HG03558 (cell line): ENCODE data around the gene MFSD12.

Experiments used
- ATAC-seq: cut with Tn5 transposase; IDR thresholded peaks from one replicate; pipeline ENCODE4 v1.9.1; 2021; ENCODE audit warnings: moderate number of reproducible peaks; ENCODE audit not compliant: unreplicated experiment; ENCODE audit errors: extremely low read depth

MFSD12 gene

DNA sequence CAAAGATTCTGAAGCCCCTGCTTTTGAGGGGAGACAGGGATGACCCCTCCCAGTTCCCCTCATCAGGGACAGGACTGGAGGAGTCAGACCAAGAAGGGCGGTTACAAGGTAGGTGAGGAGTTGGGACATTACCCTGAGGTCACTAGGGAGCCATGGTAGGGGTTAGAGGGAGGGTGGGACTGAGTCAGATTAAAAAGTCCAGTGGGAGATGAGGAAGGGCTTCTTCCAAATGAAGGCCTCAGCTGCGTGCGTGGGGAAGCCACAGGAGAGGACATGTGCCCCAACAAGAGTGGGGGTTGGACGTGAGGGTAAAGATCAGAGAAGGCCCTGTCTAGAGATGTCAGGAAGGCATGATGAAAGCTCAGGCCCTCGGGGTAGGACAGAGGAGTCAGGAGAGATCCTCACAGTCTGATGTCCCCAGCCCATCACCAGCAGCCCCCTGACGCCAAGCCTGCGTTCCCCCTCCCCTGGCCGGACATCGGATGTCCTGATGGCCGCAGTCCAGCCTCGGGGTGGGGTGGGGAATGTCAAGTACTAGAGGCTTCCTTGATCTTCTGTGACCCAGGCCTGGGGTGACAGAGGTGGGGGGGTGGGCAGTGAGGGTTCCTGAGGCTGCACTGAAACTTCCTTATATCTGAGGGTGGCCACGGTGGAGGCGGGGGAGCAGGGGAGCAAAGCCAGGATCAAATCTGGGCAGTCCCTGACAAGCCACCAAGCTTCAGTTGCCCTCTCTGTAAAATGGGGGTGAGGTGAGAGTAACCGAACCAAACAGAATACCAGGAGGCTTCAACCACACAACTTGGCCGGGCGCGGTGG, 6.5 kb upstream of the MFSD12 start:
- no peak for ATAC-seq

DNA sequence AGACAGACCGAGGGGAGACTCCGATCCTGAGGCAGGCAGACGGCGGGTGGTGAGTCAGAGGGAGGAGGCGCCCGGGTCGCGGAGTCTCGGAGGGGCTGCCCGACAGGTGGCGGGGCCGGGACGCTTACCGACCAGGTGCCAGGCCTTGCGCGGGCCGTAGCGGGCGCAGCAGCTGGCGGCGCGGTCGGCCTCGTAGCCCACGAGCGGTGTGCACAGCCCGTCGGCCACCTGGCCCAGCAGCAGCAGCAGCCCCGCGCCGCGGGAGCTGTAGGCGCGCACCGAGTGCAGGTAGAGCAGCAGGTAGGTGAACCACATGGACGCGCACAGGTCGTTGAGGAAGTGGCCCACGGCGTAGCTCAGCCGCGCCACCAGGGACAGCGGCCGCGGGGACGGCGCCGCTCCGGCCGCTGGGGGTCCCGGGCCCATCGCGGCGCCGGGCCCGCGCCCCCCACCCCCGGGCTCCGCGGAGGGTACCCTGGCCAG, 367 bp downstream of the MFSD12 start:
- ATAC-seq, result no peak

DNA sequence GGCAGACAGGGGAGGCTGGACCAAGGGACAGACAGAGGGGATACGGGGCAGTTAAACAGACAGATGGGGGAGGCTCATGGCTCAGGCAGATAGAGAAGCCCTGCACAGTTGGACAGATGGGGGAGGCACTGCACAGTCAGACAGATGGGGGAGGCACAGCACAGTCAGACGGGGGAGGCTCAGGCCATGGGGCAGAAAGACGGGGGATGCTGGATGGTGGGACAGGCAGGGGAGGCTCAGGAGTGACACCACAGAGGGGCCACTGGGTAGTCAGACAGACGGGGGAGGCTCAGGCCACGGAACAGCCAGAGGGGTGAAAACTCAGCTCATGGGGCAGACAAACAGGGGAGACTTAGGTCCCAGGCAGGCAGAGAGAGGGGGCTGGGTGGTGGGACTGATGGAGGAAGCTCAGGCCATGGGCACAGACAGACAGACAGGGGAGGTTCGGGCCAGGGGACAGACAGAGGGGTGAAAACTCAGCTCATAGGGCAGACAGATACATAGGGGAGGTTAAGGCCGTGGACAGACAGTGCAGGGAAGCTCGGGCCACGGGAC, 886 bp downstream of the MFSD12 start:
- ATAC-seq, result no peak

DNA sequence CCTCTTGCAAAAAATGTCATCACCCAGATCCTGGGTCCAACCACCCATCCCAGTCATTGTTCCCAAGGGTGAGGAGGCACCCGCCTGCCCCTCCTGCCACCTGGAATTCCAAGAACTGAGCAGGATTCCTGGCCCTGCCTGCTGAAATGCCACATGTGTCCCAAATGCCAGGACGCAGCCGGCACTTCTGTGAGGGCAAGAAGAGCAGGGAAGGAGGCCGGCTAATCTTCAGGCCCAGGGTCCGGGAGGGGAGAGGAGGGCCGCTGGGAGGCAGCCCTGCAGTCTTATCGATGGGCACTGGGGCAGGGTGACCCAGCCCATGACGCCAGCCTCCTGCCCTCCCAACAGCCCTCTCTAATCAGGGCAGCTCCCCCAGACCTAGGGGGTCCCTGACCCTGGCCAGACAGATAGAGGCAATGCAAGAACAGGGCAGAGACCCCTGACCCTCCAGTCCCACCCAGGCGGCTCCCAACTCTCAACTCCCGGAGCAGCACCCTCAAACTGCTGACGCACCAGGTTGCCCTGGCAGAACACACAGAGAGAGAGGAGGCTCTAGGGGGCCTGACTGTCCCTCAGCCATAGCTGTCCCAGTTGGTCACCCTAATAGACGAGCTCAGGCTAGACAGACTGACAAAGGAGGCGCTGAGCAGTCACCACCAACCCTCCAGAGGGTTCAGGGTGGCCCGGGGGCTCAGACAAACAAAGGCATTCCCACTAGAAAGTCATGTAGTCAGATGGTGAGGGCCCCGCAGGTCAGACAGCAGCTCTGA, 1.5 kb downstream of the MFSD12 start:
- ATAC-seq, result no peak

DNA sequence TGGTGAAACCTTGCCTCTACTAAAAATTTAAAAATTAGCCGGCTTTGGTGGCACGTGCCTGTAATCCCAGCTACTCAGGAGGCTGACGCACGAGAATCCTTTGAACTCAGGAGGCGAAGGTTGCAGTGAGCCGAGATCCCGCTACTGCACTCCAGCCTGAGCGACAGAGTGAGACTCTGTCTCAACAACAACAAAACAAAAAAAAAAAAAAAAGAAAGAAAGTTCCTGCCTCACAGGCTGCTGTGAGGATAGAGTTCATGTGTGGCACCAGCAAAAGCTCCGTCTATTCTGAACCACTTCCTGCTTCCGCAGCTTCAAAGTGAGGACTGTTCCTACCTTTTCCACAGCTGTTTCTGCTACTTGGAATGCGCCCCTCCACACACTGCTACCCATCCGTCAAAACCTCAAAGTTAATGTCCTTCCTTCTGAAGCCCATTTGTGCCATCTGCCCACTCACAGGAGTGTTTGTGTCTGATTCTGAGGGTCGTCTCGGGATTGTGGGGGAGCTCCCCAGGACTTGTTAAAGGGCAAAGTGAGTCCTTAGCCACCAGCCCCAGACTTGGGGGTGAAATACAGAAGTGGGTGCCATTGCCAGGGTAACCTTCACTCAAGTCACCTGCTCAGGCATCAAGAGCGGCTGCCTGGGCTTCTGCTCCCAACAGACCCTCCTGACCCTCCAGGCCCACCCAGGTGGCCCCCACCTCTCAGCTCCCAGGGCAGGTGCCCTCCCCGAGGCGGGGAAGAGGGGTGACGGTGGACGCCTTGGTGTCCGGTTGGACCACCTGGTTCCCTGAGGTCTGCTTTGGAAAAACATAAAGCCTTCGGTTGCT, 2.9 kb downstream of the MFSD12 start:
- ATAC-seq, result no peak

DNA sequence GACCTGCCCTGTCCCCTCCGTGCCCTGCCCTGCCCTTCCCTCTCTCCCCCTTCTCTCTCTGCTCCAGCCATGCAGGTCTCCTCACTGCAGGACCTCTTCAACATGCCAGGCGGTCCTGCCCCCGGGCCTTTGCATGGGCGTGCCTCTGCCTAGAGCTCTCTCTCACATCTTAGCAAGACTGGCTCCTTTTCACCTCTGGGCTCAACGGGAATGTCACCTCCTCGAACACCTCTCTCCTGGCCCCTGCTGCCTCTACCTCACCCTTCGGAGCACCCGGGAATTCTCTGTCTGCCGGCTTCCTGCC, 5.6 kb downstream of the MFSD12 start:
- no peak for ATAC-seq

DNA sequence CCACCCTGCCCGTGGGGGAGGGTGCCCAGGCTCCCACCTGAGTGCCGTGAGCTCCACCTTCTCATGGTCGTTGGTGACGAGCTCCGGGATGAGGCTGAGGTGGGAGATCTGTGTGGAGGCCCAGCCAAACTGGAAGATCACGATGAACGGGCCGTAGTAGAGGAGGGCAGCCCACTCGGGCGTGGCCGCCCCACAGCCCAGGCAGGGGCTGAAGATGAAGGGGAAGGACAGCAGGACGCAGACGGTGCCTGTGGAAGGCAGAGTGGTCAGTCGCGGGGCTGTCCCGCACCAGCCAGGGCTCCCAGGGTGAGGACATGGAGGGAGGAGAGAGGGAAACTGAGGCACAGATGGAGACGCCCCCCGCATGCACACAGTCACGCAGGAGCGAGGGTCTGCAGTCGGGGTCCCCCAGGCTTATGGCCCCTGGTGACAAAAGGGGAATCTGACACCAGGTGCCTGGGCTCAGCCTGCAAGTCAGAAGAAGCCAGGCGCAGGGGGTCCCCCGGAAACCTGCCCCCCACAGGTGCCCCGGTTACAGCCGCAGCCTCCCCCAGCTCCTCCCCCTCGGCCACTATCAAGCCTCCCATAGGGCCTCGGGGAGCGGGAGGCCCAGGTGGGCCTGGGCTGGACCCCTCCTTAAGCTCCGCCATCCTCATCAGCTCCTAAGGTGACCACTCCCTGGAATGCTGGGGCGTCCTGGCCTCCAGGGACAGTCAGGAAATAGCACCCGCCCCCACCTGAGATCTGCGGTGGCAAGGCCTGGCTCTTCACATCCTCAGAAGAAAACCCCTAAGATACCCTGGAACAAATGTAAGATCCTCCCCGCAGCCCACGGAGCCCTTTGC, 6.2 kb downstream of the MFSD12 start:
- ATAC-seq, result no peak

DNA sequence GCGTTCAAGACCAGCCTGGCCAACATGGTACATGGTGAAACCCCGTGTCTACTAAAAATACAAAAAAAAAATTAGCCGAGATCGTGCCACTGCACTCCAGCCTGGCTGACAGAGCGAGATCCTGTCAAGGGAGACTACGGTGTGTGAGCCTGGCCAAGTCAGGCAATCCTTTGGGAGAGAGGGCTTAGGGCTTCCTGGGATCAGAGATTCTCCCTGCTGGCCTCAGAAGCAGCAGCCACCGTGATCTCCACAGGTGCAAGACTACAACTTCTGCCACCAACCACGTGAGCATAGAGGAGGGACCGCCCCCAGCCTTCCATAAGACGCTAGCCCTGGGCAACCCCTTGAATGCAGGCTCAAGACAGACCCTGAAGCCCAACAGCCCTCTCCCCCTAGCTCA, 7.6 kb downstream of the MFSD12 start:
- ATAC-seq, result no peak

DNA sequence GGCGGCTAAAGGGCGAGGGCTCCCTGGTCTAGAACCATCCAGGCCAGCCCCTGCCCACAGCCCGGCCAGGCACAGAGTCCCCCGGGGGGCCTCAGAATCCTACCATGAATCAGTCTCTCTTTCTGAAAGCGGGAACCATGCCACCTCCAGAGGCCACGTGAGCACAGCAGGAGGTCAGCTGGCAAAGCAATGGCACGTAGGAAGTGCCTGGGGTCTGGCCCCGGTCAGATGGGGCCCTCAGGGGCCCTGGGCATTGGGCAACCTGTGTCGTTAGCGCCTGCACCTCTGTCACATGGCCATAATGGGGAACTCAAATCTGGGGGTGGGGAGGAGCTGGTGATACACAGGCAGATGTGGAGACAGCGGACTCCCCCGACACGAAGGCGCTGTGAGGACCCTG, 8.8 kb downstream of the MFSD12 start:
- ATAC-seq, result no peak

DNA sequence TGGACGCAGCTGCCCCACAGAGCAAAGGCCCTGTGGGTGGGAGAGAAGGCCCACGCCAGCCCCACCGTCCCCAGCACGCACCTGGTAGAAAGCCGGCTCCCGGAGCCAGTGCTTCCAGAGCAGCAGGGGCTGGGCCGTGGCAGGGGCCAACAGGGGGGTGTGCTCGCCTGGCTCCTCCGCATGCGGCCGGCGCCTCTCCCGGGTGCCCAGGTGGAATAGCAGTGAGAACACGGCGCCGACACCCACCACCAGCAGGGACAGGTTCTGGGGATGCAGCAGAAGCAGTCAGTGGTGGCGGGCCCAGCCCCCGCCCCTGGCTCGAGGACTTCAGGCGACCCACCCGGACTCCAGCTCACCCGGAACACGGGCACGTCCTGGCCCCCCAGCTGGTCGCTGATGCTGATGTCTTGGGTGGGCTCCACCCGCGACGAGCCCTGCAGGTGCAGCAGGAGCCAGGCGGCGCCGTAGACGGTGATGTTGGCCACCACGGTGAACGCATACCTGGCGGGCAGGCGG, 9.6 kb downstream of the MFSD12 start:
- no peak for ATAC-seq

DNA sequence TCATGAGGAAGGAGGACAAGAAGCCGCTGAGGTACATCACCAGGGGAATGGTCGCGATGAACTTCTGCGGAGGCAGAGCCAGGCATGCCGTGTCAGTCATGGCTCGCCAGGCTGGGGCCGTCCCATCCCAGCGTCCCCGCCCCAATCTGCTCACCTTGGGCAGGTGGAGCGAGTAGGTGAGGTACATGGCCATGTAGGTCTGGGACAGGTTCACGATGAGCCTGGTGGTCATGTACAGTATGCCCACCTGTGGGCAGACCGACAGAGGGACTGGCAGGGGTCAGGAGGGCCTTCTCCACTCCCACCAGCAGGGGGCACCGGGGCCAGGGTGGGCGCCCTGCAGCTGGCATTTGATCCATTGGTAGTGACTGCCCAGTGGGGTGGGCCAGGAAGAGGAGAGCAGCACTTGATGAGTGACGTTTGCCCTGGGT, 10.1 kb downstream of the MFSD12 start:
- ATAC-seq, result no peak

DNA sequence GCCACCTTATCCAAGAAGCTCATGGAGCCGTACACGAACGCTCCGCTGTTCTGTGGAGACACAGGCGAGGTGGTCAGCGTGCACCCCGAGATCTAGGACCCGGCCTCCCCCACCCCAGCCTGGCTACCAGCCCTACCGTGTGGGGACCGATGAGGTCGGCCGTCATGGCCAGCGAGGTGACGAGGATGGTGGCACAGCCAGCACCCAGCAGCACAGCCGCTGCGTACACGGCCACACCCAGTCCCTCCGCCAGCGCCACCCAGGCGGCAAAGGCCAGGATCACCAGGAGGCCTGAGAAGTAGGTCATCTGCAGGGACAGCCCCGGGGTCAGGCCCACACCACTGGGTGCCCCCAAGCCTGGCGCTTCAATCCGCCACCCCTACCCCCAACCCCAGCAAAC, 11.3 kb downstream of the MFSD12 start:
- no peak for ATAC-seq

DNA sequence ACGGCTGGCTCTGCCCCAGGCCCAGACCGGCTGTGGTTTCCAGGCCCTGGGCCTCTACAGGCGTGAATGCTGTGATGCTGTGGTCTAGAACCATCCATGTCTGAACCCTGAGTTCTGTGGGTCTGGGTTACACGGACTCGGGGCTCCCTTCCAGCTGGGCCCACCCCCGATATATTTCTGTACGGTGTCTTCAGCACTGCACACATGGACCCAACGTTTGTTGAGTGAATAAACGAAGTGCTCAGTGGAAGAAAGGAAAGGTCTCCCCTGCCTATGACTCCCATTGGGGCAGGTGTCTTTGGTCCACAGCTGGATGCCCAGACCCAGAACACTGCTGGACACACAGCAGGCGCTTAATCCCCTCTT, 11.7 kb downstream of the MFSD12 start:
- ATAC-seq, result no peak

DNA sequence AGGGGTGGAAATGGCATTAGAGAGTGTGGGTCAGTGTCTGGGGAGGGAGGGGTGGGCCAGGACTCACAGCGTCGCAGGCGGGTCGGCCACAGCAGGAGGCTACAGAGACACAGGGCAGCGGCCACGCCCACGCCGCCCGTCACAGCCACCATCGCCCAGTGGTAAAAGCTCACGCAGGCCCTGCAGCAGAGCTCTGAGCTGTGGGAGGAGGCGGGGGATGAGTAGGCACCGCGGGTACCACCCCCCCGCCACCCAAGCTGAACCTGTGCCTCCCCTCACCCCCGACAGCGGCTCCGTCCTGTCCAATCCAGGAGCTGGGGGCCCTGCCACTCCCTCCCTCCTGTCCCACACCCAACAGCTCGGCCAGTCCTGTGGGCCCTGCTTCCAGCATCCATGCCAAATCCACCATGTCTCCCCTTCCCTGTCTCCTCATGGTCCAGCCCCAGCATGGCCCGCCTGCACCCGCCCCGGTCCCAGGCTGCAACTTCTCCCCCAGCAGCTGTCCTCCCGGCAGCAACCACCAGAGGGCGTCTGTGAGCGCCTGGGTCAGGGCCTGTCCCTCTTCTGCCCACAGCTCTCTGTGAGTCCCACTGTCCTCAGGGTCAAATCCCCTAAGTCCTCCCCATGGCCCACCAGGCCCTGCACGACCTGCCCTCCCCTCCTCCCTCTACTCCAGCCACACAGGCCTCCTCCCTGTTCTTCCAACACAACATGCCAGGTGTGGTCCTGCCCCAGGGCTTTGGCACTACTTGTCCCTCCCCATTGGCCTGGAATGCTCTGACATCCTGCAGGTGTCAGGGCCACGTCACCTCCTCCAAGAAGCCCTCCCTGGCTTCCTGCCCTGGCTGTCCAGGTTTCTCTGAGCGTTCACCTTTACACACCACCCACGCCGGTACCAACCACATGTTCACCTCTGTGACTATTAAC, 12.4 kb downstream of the MFSD12 start:
- ATAC-seq, result no peak

DNA sequence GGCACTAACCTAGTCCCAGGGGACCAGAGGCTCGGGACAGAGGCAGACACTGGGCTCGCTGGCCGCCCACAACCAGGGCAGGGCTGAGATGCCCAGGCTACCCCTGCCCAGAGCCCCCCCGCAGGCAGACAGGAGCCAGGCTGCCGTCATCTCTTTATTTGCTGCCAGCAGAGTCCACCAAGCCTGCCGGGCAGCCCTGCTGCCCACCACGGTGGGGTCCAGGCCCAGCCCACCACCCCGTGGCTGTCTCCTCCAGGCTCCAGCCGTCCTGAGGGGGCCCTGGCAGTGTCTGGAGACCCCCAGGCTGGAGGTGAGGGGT, 13.4 kb downstream of the MFSD12 start:
- no peak for ATAC-seq

DNA sequence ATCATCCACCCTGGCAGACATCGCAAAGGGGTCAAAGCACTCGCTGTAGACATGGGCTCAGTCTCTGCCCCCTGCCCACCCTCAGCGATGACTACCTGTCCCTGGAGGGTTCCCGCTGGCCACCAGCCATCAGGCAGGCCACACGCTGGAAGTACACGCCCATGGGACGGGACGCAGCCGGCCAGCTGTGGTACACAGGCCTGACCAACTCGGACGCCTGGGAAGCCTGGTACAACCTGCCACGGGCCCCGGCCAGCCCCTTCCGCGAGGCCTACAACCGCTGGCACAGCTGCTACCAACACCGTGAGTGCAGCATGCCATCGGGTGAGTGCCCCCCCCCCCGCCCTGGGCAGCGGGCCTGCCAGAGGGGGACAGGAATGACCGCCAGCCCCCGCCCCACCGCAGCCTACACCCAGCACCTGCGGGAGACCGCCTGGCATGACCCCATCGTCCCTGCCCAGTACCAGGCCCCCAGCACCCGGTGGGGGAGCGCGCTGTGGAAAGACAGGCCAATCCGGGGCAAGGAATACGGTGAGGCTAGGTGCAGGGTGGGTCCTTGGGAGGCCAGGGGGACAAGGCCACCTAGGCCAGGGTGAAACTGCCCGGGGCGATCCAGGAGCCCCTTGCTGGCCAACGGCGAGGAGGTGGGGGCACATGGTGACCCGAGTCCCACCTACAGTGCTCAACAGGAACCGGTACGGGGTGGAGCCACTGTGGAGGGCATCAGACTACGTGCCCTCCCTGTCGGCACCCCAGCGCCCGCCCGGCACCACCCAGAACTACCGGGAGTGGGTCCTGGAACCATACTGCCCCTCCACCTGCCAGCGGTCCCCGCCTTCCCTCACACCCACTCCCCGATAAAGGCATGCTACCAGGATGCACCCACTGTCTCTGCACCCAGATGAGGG, 14.0 kb downstream of the MFSD12 start:
- no peak for ATAC-seq

DNA sequence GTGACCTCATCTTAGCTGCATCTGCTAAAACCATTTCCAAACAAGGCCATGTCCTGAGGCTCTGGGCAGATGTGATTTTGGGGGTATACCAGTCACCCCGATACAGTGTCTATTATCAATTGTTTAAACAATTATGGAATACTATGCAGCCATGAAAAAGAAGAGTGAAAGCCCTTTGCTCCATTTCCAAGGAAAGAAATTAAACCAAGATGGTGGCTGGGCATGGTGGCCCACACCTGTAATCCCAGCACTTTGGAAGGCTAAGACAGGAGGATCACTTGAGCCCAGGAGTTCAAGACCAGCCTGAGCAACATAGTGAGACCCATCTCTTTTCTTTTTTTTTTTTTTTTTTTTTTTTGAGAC, 17.6 kb downstream of the MFSD12 start:
- no peak for ATAC-seq
